Mucosa of descending colon (tissue), 3 donors: ENCODE measurements around the gene SZT2. TPM values are rescaled to one million over a fixed set of nuclear protein-coding genes. Genes with fewer than 3 reads are reported as not detected.

Experiments used
- ATAC-seq: fragments of 200-7000 bp; cut with Tn5 transposase; one replicate; pipeline ENCODE4 v1.9.1; 2020; ENCODE audit warnings: mild to moderate bottlenecking, moderate library complexity
- DNase-seq, 3 donors: peaks; one replicate each; pipeline ENCODE4 v3.0.0-alpha.2; 2020
- H3K36me3 ChIP-seq: fragments of 200-600 bp; one replicate; pipeline ENCODE4 v1.8.0; 2021; ENCODE audit warnings: low read depth, mild to moderate bottlenecking
- H3K4me1 ChIP-seq: fragments of 200-600 bp; one replicate; pipeline ENCODE4 v1.8.0; 2021; ENCODE audit warnings: low read depth, mild to moderate bottlenecking
- H3K4me3 ChIP-seq: fragments of 200-600 bp; one replicate; pipeline ENCODE4 v1.8.0; 2021; ENCODE audit warnings: mild to moderate bottlenecking
- H3K9me3 ChIP-seq: fragments of 200-600 bp; one replicate; pipeline ENCODE4 v1.8.0; 2021; ENCODE audit warnings: mild to moderate bottlenecking
- intact Hi-C, 2 donors: fragments of 100-400 bp; cut with DNase I in 1 of 2; cut with micrococcal nuclease in 1 of 2; formaldehyde crosslinking; loops; one replicate each; pipeline versions ENCODE4 v1.11.0 to v1.11.1; 2022; cut with DNase I, micrococcal nuclease
- total RNA-seq, 3 donors: library from RNA; stranded (reverse); fragmentation: NEBNext Ultra II Directional in 2 of 3; extraction: Animal tissue kit (Norgen Biotek cat#: 25700) in 2 of 3; gene quantifications; one replicate each; pipeline versions ENCODE4 v1.2.1 to v1.2.4, GENCODE V29; 2021 to 2023
- TF ChIP-seq, protein P1 (sequence below): fragments of 200-600 bp; IDR thresholded peaks from one replicate; pipeline ENCODE4 v1.8.0; 2022; ENCODE audit warnings: antibody characterized with exemption, mild to moderate bottlenecking
- donor health status: DM: no; HTN: no; CAD: no; lungs with moderate emphysema.
- donor health status: DM: no; HTN: no; CAD: no.
- donor health status: DM: no; HTN: yes; CAD: no.

The SZT2 gene
- total RNA-seq, 3 donors from 2014 or later: 61.7 to 93.6 (median 75.4) TPM

- intact Hi-C loops: no loop called here
- DNase-seq: no peak
- H3K4me1 ChIP-seq: no peaks in the 10 kb centered on the region
- no peak for ATAC-seq
- no peaks in the 10 kb centered on the region for H3K36me3 ChIP-seq
- TF ChIP-seq, protein P1, sequence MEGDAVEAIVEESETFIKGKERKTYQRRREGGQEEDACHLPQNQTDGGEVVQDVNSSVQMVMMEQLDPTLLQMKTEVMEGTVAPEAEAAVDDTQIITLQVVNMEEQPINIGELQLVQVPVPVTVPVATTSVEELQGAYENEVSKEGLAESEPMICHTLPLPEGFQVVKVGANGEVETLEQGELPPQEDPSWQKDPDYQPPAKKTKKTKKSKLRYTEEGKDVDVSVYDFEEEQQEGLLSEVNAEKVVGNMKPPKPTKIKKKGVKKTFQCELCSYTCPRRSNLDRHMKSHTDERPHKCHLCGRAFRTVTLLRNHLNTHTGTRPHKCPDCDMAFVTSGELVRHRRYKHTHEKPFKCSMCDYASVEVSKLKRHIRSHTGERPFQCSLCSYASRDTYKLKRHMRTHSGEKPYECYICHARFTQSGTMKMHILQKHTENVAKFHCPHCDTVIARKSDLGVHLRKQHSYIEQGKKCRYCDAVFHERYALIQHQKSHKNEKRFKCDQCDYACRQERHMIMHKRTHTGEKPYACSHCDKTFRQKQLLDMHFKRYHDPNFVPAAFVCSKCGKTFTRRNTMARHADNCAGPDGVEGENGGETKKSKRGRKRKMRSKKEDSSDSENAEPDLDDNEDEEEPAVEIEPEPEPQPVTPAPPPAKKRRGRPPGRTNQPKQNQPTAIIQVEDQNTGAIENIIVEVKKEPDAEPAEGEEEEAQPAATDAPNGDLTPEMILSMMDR: no peak
- no peaks in the 10 kb centered on the region for H3K9me3 ChIP-seq
- no peak overlapping the region for H3K4me3 ChIP-seq
Observed at GRCh38 chr1:43432907-43433306, 43.2 kb downstream of the SZT2 start.

DNA sequence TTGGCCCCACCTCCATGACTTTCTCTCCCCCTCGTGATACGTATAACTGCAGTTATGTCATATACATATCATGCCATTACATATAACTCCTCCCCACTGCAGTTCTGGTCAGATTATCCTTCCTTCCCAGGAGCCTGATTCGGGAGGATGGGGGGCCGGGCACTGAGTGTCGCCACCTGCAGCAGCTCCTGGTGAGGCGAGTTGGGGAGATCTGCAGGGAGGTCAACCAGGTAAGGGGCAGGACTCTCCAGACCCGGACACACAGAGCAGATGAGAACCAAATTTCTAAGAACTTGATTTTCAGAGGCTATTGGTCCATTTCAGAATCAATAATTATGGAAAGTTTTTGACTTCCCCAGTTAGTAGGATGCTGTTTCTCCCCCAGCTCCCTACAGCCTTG is 44.6 kb downstream of the SZT2 start:
- no peaks in the 10 kb centered on the region for H3K36me3 ChIP-seq
- TF ChIP-seq, protein P1: no peak
- H3K4me3 ChIP-seq: no peak overlapping the region
- DNase-seq (no peak), ATAC-seq (no peak)
- intact Hi-C loops: no loop called here
- H3K9me3 ChIP-seq: no peaks in the 10 kb centered on the region
- no peaks in the 10 kb centered on the region for H3K4me1 ChIP-seq

- peak; percentile 45 for ATAC-seq
- TF ChIP-seq, protein P1: no peak
- intact Hi-C loops: no loop called here
- H3K4me1 ChIP-seq: no peaks in the 10 kb centered on the region
- no peak overlapping the region for H3K4me3 ChIP-seq
- H3K36me3 ChIP-seq: no peaks in the 10 kb centered on the region
- H3K9me3 ChIP-seq: no peaks in the 10 kb centered on the region
- DNase-seq: no peak
Observed at GRCh38 chr1:43435146-43436145, 45.7 kb downstream of the SZT2 start.

GRCh38 chr1:43436371-43436770 is 46.7 kb downstream of the SZT2 start:
- ATAC-seq: no peak
- TF ChIP-seq, protein P1: no peak
- DNase-seq: no peak
- Histone ChIP-seq H3K9me3 (no peaks in the 10 kb centered on the region), H3K36me3 (no peaks in the 10 kb centered on the region), H3K4me3 (no peak overlapping the region), H3K4me1 (no peaks in the 10 kb centered on the region)
- intact Hi-C loops: no loop called here

DNA sequence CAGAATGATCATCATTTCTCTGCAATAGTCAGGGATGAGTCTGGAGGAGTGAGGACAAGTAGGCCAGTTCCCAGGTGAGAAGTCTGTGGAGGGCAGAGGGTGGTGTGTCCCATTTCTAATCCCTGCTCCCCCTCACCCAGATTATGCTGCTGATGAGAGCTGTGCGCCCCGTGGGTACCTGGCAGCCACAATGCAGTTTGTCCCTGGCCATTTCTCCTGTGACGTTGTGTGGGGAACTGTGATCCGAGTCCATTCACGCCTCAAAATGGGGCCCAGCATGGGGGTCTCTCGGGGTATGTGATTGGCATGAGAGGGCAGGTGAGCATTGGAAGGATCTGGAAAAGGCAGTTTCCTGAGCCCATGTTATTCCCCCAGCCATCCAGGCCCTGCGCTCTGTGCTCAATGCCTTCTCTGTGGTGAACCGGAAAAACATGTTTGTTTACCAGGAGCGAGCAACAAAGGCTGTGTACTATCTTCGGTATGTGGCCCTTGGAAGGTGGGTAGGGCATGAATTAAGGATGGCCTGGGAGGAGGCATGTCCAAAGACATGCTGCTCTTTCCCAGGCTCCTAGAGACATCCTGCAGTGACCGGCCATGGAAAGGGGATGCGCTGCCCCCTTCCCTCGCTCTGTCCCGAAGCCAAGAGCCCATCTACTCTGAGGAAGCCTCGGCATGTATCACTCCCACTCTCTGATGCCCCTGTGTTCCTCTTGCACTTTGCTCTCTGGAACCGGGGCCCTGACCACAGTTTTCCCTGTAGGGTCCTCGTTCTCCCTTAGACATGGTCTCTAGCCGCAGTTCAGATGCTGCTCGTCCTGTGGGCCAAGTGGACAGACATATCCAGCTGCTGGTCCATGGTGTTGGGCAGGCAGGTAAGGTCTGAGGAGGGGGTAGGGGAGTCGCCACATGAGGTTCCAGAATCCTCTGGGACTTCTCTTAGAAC is 47.6 kb downstream of the SZT2 start:
- H3K4me1 ChIP-seq: no peaks in the 10 kb centered on the region
- TF ChIP-seq, protein P1: no peak
- intact Hi-C loops: no loop called here
- H3K4me3 ChIP-seq: no peak overlapping the region
- no peaks in the 10 kb centered on the region for H3K9me3 ChIP-seq
- H3K36me3 ChIP-seq: no peaks in the 10 kb centered on the region
- ATAC-seq: no peak
- peak in 1 of 3 donors; percentile 8 for DNase-seq
